ENCODE data around the gene ZFYVE21.

The ZFYVE21 gene

GRCh38 chr14:103711516-103712431 is 3.8 kb upstream of the ZFYVE21 start:
- Histone ChIP-seq H2AFZ (ENCODE audit: low read depth, low read length) (no peak overlapping the region), H3K4me2 (ENCODE audit: insufficient read depth, low read length) (peak overlapping the region; percentile 75; the same call in 1 of the 2 replicates), H4K20me1 (ENCODE audit: insufficient read depth, low read length) (peaks cover 63% of the 10 kb centered on the region), H3K79me2 (ENCODE audit: insufficient read depth, low read length) (peaks cover 68% of the 10 kb centered on the region), H3K27ac (ENCODE audit: low read length) (peak overlapping the region; percentile 34), H3K9me3 (ENCODE audit: insufficient read depth, low read length, severe bottlenecking) (no peaks in the 10 kb centered on the region), H3K27me3 (ENCODE audit: insufficient read depth, low read length, poor library complexity) (no peaks in the 10 kb centered on the region), H3K4me3 (ENCODE audit: low read depth in 1 of 2, low read length in 2 of 2) (peak overlapping the region in 1 of 2 experiments; percentile 21; a peak in 1 of 4 replicates), H3K4me1 (ENCODE audit: insufficient read depth, low read length) (peaks cover 42% of the 10 kb centered on the region), H3K36me3 (ENCODE audit: insufficient read depth, low read length) (peaks cover 68% of the 10 kb centered on the region), H3K9ac (ENCODE audit: low read depth, low read length) (peak overlapping the region; percentile 4; the same call in 1 of the 2 replicates)
- no peak for TF ChIP-seq CTCF (IDR thresholded peaks at IDR 0.05; ENCODE audit: borderline replicate concordance, extremely low read depth, low read length, poor library complexity, severe bottlenecking)
- no peak for TF ChIP-seq EZH2 (IDR thresholded peaks at IDR 0.05; ENCODE audit: borderline replicate concordance, low read depth, low read length, severe bottlenecking)
- no peak for ATAC-seq (ENCODE audit: insufficient read depth, low read depth)
- peak; percentile 35 for DNase-seq

GRCh38 chr14:103712633-103713247 is 2.9 kb upstream of the ZFYVE21 start:
- Histone ChIP-seq H3K36me3 (ENCODE audit: insufficient read depth, low read length) (peaks cover 64% of the 10 kb centered on the region), H3K79me2 (ENCODE audit: insufficient read depth, low read length) (peaks cover 75% of the 10 kb centered on the region), H3K27ac (ENCODE audit: low read length) (peak overlapping the region; percentile 80; the same call in 1 of the 2 replicates), H3K4me2 (ENCODE audit: insufficient read depth, low read length) (peak overlapping the region; percentile 75; the same call in 1 of the 2 replicates), H2AFZ (ENCODE audit: low read depth, low read length) (no peak overlapping the region), H3K27me3 (ENCODE audit: insufficient read depth, low read length, poor library complexity) (no peaks in the 10 kb centered on the region), H4K20me1 (ENCODE audit: insufficient read depth, low read length) (peaks cover 66% of the 10 kb centered on the region), H3K4me1 (ENCODE audit: insufficient read depth, low read length) (peaks cover 52% of the 10 kb centered on the region), H3K9ac (ENCODE audit: low read depth, low read length) (0 out of 2 replicates have a peak overlapping the region, but pooled peaks have one; percentile 95), H3K4me3 (ENCODE audit: low read depth in 1 of 2, low read length in 2 of 2) (0 out of 4 replicates have a peak overlapping the region, but pooled peaks of 1 of the 2 experiments have one; percentile 2), H3K9me3 (ENCODE audit: insufficient read depth, low read length, severe bottlenecking) (no peaks in the 10 kb centered on the region)
- ATAC-seq (ENCODE audit: insufficient read depth, low read depth) (no peak), DNase-seq (no peak)
- TF ChIP-seq CTCF (IDR thresholded peaks at IDR 0.05; ENCODE audit: borderline replicate concordance, extremely low read depth, low read length, poor library complexity, severe bottlenecking): no peak
- no peak for TF ChIP-seq EZH2 (IDR thresholded peaks at IDR 0.05; ENCODE audit: borderline replicate concordance, low read depth, low read length, severe bottlenecking)

- Histone ChIP-seq H3K27me3 (ENCODE audit: insufficient read depth, low read length, poor library complexity) (no peaks in the 10 kb centered on the region), H3K4me2 (ENCODE audit: insufficient read depth, low read length) (peak overlapping the region; percentile 75), H3K4me3 (ENCODE audit: low read depth in 1 of 2, low read length in 2 of 2) (peak overlapping the region in 1 of 2 experiments; percentile 81; a peak in 3 of 4 replicates), H3K9ac (ENCODE audit: low read depth, low read length) (peak overlapping the region; percentile 95), H3K79me2 (ENCODE audit: insufficient read depth, low read length) (peaks cover 82% of the 10 kb centered on the region), H3K4me1 (ENCODE audit: insufficient read depth, low read length) (peaks cover 54% of the 10 kb centered on the region), H3K36me3 (ENCODE audit: insufficient read depth, low read length) (peaks cover 58% of the 10 kb centered on the region), H4K20me1 (ENCODE audit: insufficient read depth, low read length) (peaks cover 64% of the 10 kb centered on the region), H2AFZ (ENCODE audit: low read depth, low read length) (no peak overlapping the region), H3K27ac (ENCODE audit: low read length) (peak overlapping the region; percentile 80), H3K9me3 (ENCODE audit: insufficient read depth, low read length, severe bottlenecking) (no peaks in the 10 kb centered on the region)
- no peak for TF ChIP-seq EZH2 (IDR thresholded peaks at IDR 0.05; ENCODE audit: borderline replicate concordance, low read depth, low read length, severe bottlenecking)
- no peak for TF ChIP-seq CTCF (IDR thresholded peaks at IDR 0.05; ENCODE audit: borderline replicate concordance, extremely low read depth, low read length, poor library complexity, severe bottlenecking)
- ATAC-seq (ENCODE audit: insufficient read depth, low read depth): no peak
- DNase-seq: no peak
Measured at GRCh38 chr14:103713304-103714062, 2.1 kb upstream of the ZFYVE21 start.
